Hematopoietic multipotent progenitor cell treated with erythropoietin and hydrocortisone succinate and interleukin-3 and kit ligand, for 4 days (in vitro differentiated cells): ENCODE results near the gene REPS1.
"Not testable (repeated sequence)": the region's sequence is repeated elsewhere in the genome, so short reads cannot be mapped to it uniquely, and the experiment has no call there.

ENCODE experiments used
- DNase-seq: peaks from one replicate; pipeline ENCODE4 v3.0.0-alpha.2; 2015

Gene REPS1

DNA sequence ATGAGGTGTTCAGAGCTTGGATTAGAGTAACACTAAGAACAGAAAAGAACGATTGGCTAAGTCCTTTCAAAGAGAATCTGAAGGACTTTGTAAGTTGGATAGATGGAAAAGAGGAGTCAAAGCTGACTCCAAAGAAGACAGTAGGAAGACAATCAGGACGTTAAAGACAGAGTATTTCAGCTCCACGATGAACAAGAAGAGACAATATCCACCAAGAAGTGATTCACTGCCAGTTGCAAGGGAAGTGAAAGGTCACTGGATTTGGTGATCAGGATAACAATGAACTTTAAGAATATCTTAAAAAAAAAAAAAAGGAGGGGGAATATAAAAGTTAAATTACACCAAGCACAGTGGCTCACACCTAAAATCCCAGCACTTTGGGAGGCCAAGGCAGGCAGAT, 17.9 kb downstream of the REPS1 start:
- no peak for DNase-seq

GRCh38 chr6:138966870-138967269, 21.2 kb downstream of the REPS1 start:
- DNase-seq = no peak

GRCh38 chr6:138965971-138966370, 22.1 kb downstream of the REPS1 start:
- DNase-seq = no peak

GRCh38 chr6:138965291-138965874, 22.7 kb downstream of the REPS1 start:
- DNase-seq = no peak

DNA sequence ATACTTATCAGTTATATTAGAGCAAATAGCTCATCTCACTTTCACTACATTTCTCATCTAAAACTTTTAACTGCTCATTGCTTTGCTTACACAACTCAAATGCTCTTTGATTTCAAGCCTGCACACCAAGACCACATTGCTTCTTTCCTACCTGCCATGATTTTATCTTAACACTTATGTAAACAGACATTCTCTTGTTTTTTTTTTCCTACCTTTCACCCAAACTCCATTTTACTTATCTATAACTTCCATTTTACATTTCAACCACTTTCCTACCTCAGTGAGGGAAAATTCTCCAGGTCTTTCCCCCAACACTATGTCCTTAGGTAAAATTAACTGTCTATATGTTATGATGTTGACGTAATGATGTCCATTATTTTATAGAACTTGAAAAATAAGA, 24.0 kb downstream of the REPS1 start:
- no peak for DNase-seq

DNA sequence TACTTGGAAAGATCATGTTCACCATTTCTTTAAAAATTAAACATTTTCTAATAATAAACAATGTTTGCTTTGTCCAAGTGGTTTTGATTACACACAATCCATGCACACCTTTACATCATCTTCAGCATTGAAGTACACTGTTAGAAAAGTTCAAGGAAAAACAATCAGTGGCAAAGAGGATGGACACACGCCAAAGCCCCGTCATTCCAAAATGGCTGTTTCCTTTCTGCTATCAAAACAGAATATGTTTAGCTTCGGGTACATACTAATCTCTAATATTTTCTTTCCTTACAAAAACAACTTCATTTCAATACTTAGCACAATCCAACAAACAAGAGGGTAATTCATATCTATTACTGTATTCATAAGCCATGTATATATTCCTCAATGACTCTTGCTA, 24.5 kb downstream of the REPS1 start:
- DNase-seq = no peak

GRCh38 chr6:138963119-138963518, 24.9 kb downstream of the REPS1 start:
- DNase-seq = no peak

DNA sequence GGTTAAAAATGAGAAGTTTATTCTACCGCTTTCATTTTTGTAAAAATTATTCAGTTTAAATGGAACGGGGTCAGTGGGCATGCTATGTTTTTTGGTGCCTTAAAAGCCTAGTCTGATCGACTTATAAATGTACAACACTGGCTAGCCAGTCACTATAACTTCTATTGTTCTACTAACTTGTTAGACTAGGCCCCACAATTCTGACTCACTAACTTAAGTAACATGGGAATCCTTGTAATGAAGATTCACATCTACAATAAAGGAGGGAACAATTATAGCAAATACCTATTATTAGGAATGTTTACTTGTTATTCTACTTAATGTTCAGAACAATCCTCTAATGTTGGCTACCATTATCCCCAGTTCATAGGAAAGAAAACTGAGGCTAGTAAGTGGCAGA, 28.5 kb downstream of the REPS1 start:
- DNase-seq = no peak

DNA sequence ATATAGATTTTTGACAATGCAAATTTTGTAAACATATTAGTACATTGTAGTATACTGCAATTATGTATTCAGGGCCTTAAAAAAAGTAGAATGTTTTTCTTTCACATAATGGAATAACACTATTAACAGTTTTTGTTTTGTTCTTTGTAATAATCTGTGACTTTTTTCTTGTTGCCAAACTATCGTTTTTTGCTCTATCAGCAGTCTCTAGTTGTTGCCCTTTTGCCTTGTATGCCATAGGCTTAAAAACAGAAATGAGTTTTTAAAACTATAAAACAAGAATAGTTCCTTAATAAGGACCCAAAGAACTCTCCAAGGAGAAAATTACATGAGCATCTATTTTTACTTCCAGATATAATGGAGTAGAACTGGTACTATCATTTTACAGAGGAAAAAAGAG, 29.5 kb downstream of the REPS1 start:
- no peak for DNase-seq

- no peak for DNase-seq
Observed at GRCh38 chr6:138957903-138958302, 30.1 kb downstream of the REPS1 start.

GRCh38 chr6:138957484-138957883, 30.6 kb downstream of the REPS1 start:
- peak; percentile 23 for DNase-seq

GRCh38 chr6:138956244-138956924, 31.7 kb downstream of the REPS1 start:
- DNase-seq = no peak

DNA sequence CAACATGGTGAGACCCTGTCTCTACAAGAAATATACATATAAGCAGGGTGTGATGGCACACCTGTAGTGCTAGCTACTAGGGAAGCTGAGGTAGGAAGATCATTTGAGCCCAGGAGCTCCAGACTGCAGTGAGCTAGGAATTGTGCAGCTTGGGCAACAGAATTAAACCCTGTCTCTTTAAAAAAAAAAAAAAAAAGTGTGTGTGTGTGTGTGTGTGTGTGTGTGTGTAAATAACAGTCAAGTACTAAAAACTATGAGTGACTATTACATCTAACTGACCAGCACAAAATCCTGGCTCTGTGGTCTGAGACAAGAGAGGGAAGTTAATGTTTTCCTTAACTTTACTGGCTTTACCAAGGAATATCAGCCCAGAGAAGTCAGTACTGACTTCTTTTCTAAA, 32.8 kb downstream of the REPS1 start:
- no peak for DNase-seq

GRCh38 chr6:138953451-138953850, 34.6 kb downstream of the REPS1 start:
- DNase-seq = peak; percentile 37

DNA sequence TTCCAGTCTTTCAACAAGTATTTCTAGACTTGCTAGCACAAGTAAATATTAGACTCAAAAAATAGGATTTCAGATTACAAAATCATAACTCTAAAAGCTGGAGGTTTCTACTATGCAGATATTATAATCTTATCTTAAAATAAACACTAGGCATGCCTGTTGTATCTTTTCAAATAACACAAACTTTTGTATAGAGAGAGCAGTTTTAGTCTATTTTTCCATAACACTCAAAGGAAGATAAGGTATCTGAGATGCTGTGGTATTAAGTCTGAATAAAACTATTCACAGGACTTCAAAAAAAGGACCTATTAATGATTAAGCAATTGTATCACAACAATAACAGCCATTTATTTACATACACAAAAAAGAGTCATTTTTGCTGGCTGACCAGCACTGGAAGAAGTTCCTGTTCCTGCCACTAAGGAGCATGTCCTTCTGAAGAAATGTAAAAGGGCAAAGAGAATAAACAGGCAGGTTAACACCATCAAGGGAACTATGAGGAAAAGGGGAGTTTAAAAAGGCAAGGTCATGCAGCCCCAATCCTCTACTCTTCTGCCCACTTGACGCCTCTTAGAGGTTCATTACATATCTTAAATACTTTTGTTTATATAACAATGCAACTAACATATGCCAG, 39.4 kb downstream of the REPS1 start:
- DNase-seq = no peak

- DNase-seq = no peak
Observed at GRCh38 chr6:138948004-138948403, 40.0 kb downstream of the REPS1 start.

GRCh38 chr6:138945354-138945753, 42.7 kb downstream of the REPS1 start:
- DNase-seq = peak; percentile 28

- no peak for DNase-seq
Observed at GRCh38 chr6:138944412-138944811, 43.6 kb downstream of the REPS1 start.

GRCh38 chr6:138943089-138943625, 44.9 kb downstream of the REPS1 start:
- DNase-seq = no peak

- DNase-seq = not testable (repeated sequence)
Observed at GRCh38 chr6:138936873-138937272, 51.2 kb downstream of the REPS1 start.

DNA sequence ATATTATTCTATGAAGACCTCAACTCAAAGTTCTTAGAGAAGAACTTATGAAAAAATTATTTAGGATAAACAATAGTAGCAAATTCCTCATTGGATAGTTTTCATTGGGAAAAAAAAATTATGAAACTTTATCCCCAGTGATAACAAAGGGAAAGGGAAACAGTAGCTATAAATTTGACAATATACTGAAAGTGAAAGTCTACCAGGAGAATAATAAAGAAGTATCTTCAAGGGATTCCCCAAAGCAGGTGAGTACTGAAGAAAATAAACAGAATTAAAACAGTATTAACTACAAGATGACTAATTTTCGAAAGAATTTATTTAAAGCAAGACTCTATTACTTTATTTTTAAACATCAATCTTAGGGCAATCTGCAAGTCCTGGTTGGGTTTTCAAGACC, 56.4 kb downstream of the REPS1 start:
- no peak for DNase-seq

DNA sequence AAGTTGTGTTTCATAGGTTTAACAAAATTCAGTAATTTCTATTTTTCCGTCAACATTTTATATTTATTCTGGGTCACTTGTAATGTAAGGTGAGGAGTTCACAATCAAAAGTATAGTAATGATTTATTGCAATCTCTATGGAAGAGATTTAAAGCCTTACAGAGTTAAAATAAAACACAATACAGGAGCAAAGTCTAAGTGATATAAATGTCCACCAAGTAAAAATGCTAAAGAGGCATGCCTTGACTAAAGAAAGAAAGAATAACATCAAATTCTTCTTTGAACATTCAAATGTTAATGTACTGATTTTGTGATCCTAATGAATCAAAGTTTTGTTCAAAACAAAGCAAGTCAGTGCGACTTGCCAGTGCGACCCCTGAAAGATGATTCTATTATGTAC, 61.5 kb downstream of the REPS1 start:
- no peak for DNase-seq

DNA sequence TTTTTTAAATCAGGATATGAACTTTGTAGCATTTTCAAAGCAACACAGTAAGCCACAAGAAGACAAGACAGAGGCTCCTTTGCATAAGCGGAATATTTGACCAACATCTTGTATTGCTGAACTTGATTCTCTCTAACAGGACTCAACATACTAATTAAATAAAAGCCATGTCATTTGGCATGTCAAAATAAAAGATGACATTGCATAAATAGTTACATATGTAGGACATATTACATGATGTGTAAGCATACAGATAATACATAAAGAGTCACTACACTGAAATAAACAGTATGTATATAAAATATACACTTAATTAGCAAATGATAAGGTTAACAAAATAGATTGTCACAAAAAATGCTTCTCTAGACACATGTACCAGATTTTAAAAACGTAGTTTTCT, 62.2 kb downstream of the REPS1 start:
- no peak for DNase-seq

- DNase-seq = no peak
Observed at GRCh38 chr6:138923561-138923960, 64.5 kb downstream of the REPS1 start.
